H1 (cell line): ENCODE data around the gene SH3TC2.

Experiments
- CEBPB ChIP-seq: IDR thresholded peaks from 2 replicates; pipeline ENCODE4 v1.6.1; 2012; ENCODE audit warnings: low read depth, low read length
- JUN ChIP-seq: IDR thresholded peaks from 2 replicates; pipeline ENCODE4 v1.6.1; 2011; ENCODE audit warnings: low read depth, mild to moderate bottlenecking, improper control_type of control experiment, low read length
- POLR2A ChIP-seq, 2 experiments: IDR thresholded peaks; 1 replicate in 1 of 2; 2 replicates in 1 of 2; pipeline ENCODE4 v1.6.1; 2011; ENCODE audit warnings: low read depth in 2 of 2, low read length in 2 of 2, mild to moderate bottlenecking in 2 of 2; ENCODE audit errors: control extremely low read depth in 1 of 2
- POLR2AphosphoS5 ChIP-seq: IDR thresholded peaks from 2 replicates; pipeline ENCODE4 v1.6.1; 2011; ENCODE audit warnings: low read depth, low read length
- RAD21 ChIP-seq, 2 experiments: IDR thresholded peaks in 1 of 2; conservative IDR thresholded peaks in 1 of 2; 2 replicates each; pipeline ENCODE4 v1.6.1; 2011; ENCODE audit warnings: low read depth in 2 of 2, low read length in 2 of 2, improper control_type of control experiment in 1 of 2, inconsistent platforms in 1 of 2, mild to moderate bottlenecking in 1 of 2, moderate library complexity in 1 of 2
- SIRT6 ChIP-seq: IDR thresholded peaks from one replicate; pipeline ENCODE4 v1.7.1; 2012; ENCODE audit warnings: low read length, inconsistent platforms
- SP2 ChIP-seq: IDR thresholded peaks from 2 replicates; pipeline ENCODE4 v1.6.1; 2012; ENCODE audit warnings: mild to moderate bottlenecking, low read length, inconsistent platforms
- TAF1 ChIP-seq: IDR thresholded peaks from 2 replicates; pipeline ENCODE4 v1.6.1; 2011; ENCODE audit warnings: mild to moderate bottlenecking, low read depth, low read length
- TCF12 ChIP-seq: IDR thresholded peaks from 2 replicates; pipeline ENCODE4 v1.6.1; 2011; ENCODE audit warnings: low read depth, mild to moderate bottlenecking, low read length
- TF ChIP-seq, protein P1 (sequence below), 3 experiments: IDR thresholded peaks; 1 replicate in 2 of 3; 2 replicates in 1 of 3; pipeline versions ENCODE4 v1.5.1 to v1.6.1; 2011; ENCODE audit warnings: low read length in 3 of 3, mild to moderate bottlenecking in 3 of 3, inconsistent platforms in 2 of 3, low read depth in 1 of 3, moderate library complexity in 1 of 3; ENCODE audit not compliant: insufficient read depth in 1 of 3; ENCODE audit errors: control extremely low read depth in 1 of 3
- TF ChIP-seq, protein P2 (sequence below): IDR thresholded peaks from 2 replicates; pipeline ENCODE4 v1.6.1; 2012; ENCODE audit warnings: low read length, inconsistent platforms

DNA sequence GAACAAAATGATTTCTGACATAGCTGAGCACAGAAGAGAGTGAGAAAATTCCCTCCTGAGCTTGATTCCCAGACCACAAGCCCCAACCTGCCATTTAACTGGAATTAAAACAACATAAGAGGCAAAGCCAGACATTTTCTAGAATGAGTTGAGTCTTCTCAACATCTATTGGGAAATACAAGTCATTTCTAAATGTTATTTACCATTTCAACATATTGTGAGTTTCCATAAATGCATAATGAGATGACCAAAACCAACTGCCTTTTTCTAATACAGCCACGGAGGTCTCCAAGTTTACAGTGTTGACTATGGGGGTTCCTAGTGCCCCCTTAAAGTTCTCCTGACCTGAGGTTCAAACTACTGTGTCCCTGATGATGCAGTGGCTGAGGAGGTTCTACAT is 20.0 kb downstream of the SH3TC2 start:
- TF ChIP-seq RAD21 (IDR thresholded peaks at IDR 0.05 in 1 of 2, conservative IDR thresholded peaks at IDR 0.05 in 1 of 2; ENCODE audit: low read depth in 2 of 2, low read length in 2 of 2) (no peak), CEBPB (no peak), POLR2A (IDR thresholded peaks at IDR 0.05; ENCODE audit: control extremely low read depth in 1 of 2, low read depth in 2 of 2, low read length in 2 of 2) (no peak), JUN (no peak), POLR2AphosphoS5 (no peak), TAF1 (no peak), SIRT6 (no peak), SP2 (no peak), TCF12 (no peak)
- TF ChIP-seq, protein P1, sequence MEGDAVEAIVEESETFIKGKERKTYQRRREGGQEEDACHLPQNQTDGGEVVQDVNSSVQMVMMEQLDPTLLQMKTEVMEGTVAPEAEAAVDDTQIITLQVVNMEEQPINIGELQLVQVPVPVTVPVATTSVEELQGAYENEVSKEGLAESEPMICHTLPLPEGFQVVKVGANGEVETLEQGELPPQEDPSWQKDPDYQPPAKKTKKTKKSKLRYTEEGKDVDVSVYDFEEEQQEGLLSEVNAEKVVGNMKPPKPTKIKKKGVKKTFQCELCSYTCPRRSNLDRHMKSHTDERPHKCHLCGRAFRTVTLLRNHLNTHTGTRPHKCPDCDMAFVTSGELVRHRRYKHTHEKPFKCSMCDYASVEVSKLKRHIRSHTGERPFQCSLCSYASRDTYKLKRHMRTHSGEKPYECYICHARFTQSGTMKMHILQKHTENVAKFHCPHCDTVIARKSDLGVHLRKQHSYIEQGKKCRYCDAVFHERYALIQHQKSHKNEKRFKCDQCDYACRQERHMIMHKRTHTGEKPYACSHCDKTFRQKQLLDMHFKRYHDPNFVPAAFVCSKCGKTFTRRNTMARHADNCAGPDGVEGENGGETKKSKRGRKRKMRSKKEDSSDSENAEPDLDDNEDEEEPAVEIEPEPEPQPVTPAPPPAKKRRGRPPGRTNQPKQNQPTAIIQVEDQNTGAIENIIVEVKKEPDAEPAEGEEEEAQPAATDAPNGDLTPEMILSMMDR (IDR thresholded peaks at IDR 0.05; ENCODE audit: control extremely low read depth in 1 of 3, insufficient read depth in 1 of 3, low read depth in 1 of 3, low read length in 3 of 3) = no peak
- TF ChIP-seq, protein P2, sequence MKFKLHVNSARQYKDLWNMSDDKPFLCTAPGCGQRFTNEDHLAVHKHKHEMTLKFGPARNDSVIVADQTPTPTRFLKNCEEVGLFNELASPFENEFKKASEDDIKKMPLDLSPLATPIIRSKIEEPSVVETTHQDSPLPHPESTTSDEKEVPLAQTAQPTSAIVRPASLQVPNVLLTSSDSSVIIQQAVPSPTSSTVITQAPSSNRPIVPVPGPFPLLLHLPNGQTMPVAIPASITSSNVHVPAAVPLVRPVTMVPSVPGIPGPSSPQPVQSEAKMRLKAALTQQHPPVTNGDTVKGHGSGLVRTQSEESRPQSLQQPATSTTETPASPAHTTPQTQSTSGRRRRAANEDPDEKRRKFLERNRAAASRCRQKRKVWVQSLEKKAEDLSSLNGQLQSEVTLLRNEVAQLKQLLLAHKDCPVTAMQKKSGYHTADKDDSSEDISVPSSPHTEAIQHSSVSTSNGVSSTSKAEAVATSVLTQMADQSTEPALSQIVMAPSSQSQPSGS = no peak
